ENCODE data around the gene GOLGA6L10.
"Not testable (repeated sequence)": the region's sequence is repeated elsewhere in the genome, so short reads cannot be mapped to it uniquely, and the experiment has no call there.

GOLGA6L10 gene

DNA sequence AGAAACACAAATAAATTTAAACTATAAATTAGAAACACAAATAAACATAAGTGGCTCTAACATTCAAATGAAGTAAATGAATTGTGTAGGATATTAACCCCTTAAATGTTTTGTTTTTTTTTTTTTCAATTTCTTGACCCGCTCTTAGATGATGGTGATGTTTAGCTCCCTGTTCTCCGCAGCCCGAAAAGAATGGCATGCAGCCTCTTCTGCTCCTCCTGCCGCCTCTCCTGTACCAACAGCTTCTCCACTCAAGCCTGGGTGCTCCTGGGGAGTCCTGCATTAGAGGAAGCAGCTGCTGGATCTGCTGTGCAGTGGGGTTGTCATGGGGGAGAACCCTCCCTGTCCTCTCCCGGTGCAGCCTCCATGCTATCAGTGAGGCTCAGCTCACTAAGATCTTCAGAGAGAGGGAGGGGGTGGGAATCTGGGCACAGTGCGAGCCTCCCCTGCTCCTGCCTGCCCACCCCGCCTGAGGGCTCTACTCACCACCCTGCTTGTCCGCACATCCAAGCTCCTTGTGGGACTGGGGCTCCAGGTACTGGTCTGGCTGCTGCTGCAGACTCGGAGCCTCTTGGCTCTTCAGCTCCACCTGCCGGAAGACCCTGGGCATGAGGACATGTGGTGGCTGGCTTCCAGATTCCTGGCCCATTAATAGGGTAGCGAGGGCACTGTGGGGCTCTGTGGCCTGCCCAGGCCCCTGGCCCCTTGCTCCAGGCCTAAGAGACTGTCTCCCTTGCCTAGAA, 6.5 kb downstream of the GOLGA6L10 start:
- DNase-seq: not testable (repeated sequence)

DNA sequence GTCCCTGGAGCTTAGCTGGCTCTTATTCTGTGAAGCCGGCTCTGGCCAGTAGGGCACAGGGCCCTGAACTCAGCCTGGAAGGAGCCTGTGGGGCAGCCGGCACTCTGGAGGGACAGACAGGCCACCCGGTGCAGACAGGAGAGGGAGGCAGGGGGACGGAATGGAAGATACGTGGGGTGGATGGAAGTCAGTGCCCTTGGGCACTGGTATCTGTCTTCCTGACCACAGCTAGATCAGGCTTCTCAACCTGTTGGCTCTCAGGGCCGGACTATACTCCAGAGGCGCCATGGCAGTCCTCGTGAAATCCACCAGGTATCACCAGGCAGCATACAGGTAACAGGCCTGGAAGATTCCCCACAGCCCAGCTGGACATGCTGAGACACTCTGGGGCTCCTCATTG, 10.7 kb downstream of the GOLGA6L10 start:
- DNase-seq: not testable (repeated sequence)

- not testable (repeated sequence) for DNase-seq
These were observed 11.2 kb downstream of the GOLGA6L10 start for GRCh38 chr15:82338053-82338452.

DNA sequence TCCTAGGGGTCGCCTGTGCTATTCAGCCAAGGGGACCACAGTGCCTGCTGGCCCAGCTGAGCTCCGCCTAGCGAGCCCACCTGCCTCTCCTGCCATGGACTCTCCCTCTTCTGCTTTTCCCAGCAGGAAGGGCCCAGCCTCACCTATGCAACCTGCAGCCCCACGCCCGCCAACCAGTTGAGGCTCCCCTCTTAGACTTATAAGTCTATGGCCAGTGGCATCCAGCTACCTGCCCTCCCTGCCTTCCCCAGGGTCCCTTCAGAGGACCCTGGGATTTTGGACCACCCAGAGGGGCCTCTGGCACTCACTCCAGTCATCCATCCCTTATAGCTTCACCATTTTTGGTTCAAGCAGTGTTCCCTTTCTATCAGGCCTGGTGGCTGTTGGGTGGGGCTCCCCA, 12.2 kb downstream of the GOLGA6L10 start:
- not testable (repeated sequence) for DNase-seq

- DNase-seq: not testable (repeated sequence)
These were observed 13.1 kb downstream of the GOLGA6L10 start for GRCh38 chr15:82336180-82336647.

GRCh38 chr15:82335006-82335405, 14.3 kb downstream of the GOLGA6L10 start:
- not testable (repeated sequence) for DNase-seq

GRCh38 chr15:82334554-82334932, 14.7 kb downstream of the GOLGA6L10 start:
- not testable (repeated sequence) for DNase-seq

DNA sequence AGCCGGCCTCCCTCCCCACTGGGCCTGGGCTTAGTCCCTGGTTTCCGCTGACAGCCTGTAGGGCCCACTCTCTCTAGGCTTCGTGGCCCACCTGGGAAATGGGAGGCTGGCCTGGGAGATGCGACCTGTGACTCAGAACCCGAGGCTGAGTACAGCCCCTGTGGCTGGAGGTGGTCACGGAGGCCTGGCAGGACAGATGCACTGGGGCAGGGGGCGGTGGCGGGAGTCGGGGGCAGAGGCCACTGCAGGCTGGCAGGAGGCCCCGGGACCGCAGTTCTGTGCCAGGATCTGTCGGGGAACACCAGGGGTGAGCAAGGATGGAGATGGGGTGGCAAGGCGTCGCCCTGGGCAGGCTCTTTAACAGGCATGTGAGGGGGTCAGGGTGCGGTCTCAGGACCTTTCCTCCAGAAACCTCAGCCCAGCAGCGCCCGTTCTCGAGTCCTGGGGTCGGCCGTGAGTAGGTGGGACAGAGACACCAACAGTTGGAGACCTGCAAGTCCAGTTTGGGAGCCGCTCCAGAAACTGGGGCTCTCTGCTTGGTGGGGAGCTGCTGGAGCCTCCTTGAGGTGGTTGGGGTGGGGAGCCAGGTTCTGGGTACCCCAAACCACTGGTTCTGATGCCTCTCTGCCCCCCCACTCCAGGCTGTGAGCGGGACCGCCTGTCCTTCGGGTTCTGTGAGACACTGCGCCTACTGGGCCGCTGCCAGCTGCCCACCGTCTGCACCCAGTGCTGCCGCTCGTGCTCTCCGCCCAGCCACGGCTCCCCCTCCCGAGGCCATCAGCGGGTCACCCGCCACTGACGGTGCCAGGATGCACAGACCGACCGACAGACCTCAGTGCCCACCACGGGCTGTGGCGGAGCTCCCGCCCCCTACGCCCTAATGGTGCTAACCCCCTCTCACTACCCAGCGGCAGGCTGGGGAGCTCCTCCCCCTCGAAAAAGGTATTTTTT, 15.4 kb downstream of the GOLGA6L10 start:
- not testable (repeated sequence) for DNase-seq

GRCh38 chr15:82332711-82333602, 16.3 kb downstream of the GOLGA6L10 start:
- not testable (repeated sequence) for DNase-seq

GRCh38 chr15:82331576-82332304, 17.5 kb downstream of the GOLGA6L10 start:
- DNase-seq: not testable (repeated sequence)

DNA sequence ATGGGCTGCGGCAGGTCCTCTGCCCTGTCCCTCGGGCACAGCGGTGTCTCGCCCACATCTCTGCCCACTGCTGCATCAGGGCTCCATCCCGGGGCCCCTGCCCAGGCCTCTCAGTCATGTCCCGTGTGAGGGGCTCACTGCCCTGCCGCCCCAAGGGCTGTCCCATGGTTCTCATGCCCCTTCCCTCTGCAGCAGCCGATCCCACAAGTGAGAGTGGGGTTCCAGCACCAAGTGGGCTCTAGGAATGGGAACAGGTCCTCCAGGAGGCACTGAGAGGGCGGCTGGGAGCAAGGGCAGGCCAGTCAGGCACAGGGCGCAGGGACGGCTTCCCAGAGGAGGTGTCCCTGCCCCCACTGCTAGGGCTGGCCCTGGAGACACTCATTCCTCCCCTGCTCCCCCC, 18.4 kb downstream of the GOLGA6L10 start:
- not testable (repeated sequence) for DNase-seq

- DNase-seq: not testable (repeated sequence)
These were observed 20.2 kb downstream of the GOLGA6L10 start for GRCh38 chr15:82329039-82329438.

GRCh38 chr15:82327372-82327771, 21.9 kb downstream of the GOLGA6L10 start:
- not testable (repeated sequence) for DNase-seq

DNA sequence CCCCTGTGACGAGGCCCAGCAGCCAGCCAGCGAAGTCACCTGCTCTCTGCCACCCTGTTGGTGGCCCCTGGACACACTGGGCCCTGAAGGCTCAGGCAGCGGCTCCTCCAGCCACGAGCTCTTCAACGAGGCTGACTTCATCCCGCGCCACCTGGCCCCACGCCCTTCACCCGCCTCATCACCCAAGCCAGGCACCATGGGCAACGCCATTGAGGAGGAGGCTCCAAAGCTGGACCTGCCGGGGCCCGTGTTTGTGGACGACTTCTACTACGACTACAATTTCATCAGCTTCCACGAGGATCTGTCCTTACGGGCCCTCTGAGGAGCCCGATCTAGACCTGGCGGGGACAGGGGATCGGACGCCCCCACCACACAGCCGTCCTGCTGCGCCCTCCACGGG, 22.4 kb downstream of the GOLGA6L10 start:
- DNase-seq: not testable (repeated sequence)

DNA sequence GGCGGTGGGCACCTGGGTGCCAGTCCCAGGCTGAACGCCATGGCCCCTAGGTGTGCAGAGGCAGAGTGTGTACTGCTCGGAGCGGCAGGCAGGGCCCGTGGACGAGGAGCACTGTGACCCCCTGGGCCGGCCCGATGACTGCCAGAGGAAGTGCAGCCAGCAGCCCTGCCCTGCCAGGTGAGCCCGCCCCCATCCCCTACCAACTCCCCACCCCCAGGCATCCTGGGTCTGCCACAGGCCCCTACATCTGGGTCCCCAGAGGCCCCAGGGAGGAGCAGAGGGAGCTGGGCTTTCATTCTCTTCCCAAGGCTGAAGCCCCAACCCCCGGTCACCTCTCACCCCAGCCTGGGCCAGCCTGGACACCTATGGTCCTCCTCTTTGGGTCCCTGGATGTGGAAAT, 23.6 kb downstream of the GOLGA6L10 start:
- not testable (repeated sequence) for DNase-seq

GRCh38 chr15:82324831-82325230, 24.4 kb downstream of the GOLGA6L10 start:
- DNase-seq: not testable (repeated sequence)

GRCh38 chr15:82322488-82322887, 26.8 kb downstream of the GOLGA6L10 start:
- DNase-seq: not testable (repeated sequence)

DNA sequence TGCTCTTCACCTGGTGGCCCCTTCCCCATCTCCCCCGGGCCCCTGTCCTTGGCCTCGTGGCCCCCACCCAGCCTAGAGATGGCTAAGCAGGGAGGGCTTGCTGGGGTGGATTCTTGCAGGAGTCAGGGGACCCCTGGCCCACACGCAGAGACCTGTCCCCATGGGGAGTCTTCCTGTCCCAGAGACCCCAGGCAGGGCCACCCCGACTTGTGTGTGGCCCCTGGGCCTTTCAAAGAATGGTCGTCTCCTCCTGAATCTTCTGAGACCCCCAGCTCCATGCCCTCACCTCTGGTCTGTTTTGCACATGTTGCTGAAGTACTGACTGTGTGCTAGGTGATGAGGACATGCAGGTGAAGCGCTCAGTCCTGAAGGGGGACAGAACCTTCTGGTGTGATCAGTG, 28.4 kb downstream of the GOLGA6L10 start:
- not testable (repeated sequence) for DNase-seq

DNA sequence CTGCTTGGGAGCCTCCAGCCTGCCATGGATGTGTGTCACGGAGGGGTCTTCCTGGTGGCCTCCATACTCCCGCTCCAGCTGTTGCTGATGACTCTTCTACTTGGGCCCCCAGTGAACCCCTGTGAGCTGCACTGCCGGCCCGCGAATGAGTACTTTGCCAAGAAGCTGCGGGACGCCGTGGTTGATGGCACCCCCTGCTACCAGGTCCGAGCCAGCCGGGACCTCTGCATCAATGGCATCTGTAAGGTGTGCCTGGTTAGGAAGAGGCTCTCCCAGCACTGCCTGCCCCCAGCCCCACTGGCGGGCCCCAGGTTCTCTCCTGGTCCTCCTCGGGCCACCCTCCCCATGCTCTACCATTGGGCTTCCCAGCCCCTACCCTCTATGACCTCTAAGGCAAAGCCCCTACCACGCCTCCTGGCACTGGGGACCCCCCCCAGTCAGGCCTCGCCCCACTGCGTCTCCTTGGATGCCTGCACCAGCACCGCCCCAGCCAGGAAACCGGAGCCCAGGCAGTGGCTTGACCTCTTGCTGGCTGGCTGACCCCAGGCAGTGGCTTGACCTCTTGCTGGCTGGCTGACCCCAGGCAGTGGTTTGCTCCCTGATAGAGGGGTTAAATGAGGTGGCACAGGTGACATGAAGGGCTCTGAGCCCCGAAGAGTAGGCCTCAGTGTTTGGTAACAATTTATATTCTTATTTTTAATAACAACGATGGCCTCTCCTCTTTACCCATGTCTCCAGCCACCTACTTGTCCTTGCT, 29.6 kb downstream of the GOLGA6L10 start:
- DNase-seq: not testable (repeated sequence)

- DNase-seq: not testable (repeated sequence)
These were observed 31.0 kb downstream of the GOLGA6L10 start for GRCh38 chr15:82318281-82318680.

DNA sequence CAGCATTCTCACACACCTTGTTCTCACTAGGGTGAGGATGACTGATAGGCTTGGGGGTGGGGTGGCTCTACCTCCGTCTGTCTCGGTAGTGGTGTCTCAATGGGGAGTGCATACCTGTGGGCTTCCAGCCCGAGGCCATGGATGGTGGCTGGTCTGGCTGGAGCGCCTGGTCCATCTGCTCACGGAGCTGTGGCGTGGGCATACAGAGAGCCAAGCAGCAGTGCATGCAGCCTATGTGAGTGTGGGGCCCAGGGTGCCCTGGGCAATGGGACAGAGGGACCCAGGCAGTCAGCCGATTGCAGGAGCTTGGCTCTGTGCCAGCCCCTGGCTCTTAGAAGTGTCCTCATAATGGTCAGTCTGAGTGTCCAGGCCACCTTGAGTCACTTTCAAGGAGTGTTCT, 31.8 kb downstream of the GOLGA6L10 start:
- DNase-seq: not testable (repeated sequence)
